Measurements from ENCODE around the gene KRT83. TPM values are rescaled to one million over a fixed set of nuclear protein-coding genes. Genes with fewer than 3 reads are reported as not detected.

The KRT83 gene
- total and polyA plus RNA-seq, 10 of the 15 experiments (the other 5 are each of a cell fraction or from before 2014, with no cell fraction given) = not detected

GRCh38 chr12:52313461-52313860 lies 7.7 kb downstream of the KRT83 start (continued):
- TF ChIP-seq E2F4 (IDR thresholded peaks at IDR 0.05; ENCODE audit: low read depth, low read length) (no peak), EZH2 (IDR thresholded peaks at IDR 0.05; ENCODE audit: borderline replicate concordance, control insufficient read depth, low read depth, low read length) (no peak)

GRCh38 chr12:52312086-52312485 lies 9.1 kb downstream of the KRT83 start:
- WGBS (ENCODE audit: insufficient coverage, insufficient replicate concordance, low lambda C conversion rate, missing lambda C conversion rate) = 25% methylated on average over 4 of the region's 4 CpGs
- POLR2A ChIA-PET = interaction anchor here (1.0 kb wide), 1 partner anchor 13 kb away, joined by 3 read pairs; no protein-coding TSS in a partner anchor
- TF ChIP-seq BCL11A (IDR thresholded peaks at IDR 0.05; ENCODE audit: low read depth, low read length) = no peak
- no peak for TF ChIP-seq HCFC1 (IDR thresholded peaks at IDR 0.05; ENCODE audit: low read length)
- no peak for TF ChIP-seq PAX5 (IDR thresholded peaks at IDR 0.05; ENCODE audit: borderline replicate concordance, low read depth, low read length)
- TF ChIP-seq TCF7 (IDR thresholded peaks at IDR 0.05; ENCODE audit: borderline replicate concordance) = no peak
- TF ChIP-seq FOXM1 (IDR thresholded peaks at IDR 0.05; ENCODE audit: low read depth, low read length) = no peak
- TF ChIP-seq PKNOX1 (IDR thresholded peaks at IDR 0.05) = no peak
- TF ChIP-seq CREB1 (IDR thresholded peaks at IDR 0.05; ENCODE audit: low read depth) = no peak
- no peak for TF ChIP-seq RBBP5 (conservative IDR thresholded peaks at IDR 0.05)
- no peak for TF ChIP-seq REST (IDR thresholded peaks at IDR 0.05; ENCODE audit: low read depth, low read length)
- TF ChIP-seq MLLT1 (IDR thresholded peaks at IDR 0.05) = no peak
- TF ChIP-seq MYC (IDR thresholded peaks at IDR 0.05; ENCODE audit: insufficient read depth, insufficient read length, insufficient replicate concordance, low read length, severe bottlenecking) = no peak
- no peak for TF ChIP-seq CHD2 (IDR thresholded peaks at IDR 0.05; ENCODE audit: borderline replicate concordance, low read depth, low read length)
- TF ChIP-seq ETV6 (conservative IDR thresholded peaks at IDR 0.05 in 1 of 2, IDR thresholded peaks at IDR 0.05 in 1 of 2; ENCODE audit: borderline replicate concordance in 1 of 2, low read depth in 1 of 2) = no peak

More at GRCh38 chr12:52312086-52312485, 9.1 kb downstream of the KRT83 start:
- Histone ChIP-seq H3K9me3 (replicated peaks; ENCODE audit: control insufficient read depth, insufficient read depth, low read length) (no peaks in the 10 kb centered on the region), H3K4me3 (no peak overlapping the region), H3K4me2 (ENCODE audit: control insufficient read depth, insufficient read depth) (no peak overlapping the region), H3K79me2 (ENCODE audit: control insufficient read depth, insufficient read depth, low read length) (no peaks in the 10 kb centered on the region), H4K20me1 (ENCODE audit: control insufficient read depth, insufficient read depth) (no peaks in the 10 kb centered on the region), H3K36me3 (ENCODE audit: control insufficient read depth in 2 of 2, insufficient read depth in 2 of 2, low read length in 1 of 2) (no peaks in the 10 kb centered on the region), H3K9ac (ENCODE audit: control insufficient read depth, insufficient read depth, low read length) (no peak overlapping the region), H3K4me1 (ENCODE audit: control insufficient read depth, insufficient read depth, low read length) (no peaks in the 10 kb centered on the region), H2AFZ (ENCODE audit: control insufficient read depth, low read depth, low read length) (no peak overlapping the region), H3K27ac (ENCODE audit: control insufficient read depth, insufficient read depth) (no peak overlapping the region), H3K27me3 (replicated peaks in 1 of 2; ENCODE audit: control insufficient read depth in 2 of 2, insufficient read depth in 2 of 2, low read length in 1 of 2) (peaks cover 15 to 18% of the 10 kb centered on the region in 2 experiments; a peak in 3 of 4 replicates)
- BruUV-seq (replicated peaks) = no TSS peak
- FAIRE-seq (no peak), DNase-seq (ENCODE audit: low read depth, low spot score) (no peak), ATAC-seq (no peak)
- in situ Hi-C loops (cut with MboI) = no loop called here
- ChIA-PET SMC1A (ENCODE audit: uncharacterized antibody, unreplicated experiment) (interaction anchor here (1.0 to 2.0 kb wide), 3 partner anchors 13 to 26 kb away, joined by 3 to 7 read pairs (median 3); no protein-coding TSS in a partner anchor), RAD21 (ENCODE audit: unreplicated experiment) (no interaction called here), CTCF (interaction anchor here (0.9 to 3.7 kb wide), 9 partner anchors 16 to 567 kb away, joined by 3 to 18 read pairs (median 5); no protein-coding TSS in a partner anchor)
- intact Hi-C loops (cut with micrococcal nuclease; ENCODE audit: unreplicated experiment) = no loop called here

All from GM12878 (cell line).